Astrocyte of the hippocampus (primary cell): Measurements from ENCODE around the gene TLL2.

ENCODE experiments used
- DNase-seq: peaks from one replicate; pipeline ENCODE4 v3.0.0; 2011; ENCODE audit warnings: low read depth, low spot score

Gene TLL2

GRCh38 chr10:96507044-96507443, 6.7 kb downstream of the TLL2 start:
- DNase-seq = no peak

DNA sequence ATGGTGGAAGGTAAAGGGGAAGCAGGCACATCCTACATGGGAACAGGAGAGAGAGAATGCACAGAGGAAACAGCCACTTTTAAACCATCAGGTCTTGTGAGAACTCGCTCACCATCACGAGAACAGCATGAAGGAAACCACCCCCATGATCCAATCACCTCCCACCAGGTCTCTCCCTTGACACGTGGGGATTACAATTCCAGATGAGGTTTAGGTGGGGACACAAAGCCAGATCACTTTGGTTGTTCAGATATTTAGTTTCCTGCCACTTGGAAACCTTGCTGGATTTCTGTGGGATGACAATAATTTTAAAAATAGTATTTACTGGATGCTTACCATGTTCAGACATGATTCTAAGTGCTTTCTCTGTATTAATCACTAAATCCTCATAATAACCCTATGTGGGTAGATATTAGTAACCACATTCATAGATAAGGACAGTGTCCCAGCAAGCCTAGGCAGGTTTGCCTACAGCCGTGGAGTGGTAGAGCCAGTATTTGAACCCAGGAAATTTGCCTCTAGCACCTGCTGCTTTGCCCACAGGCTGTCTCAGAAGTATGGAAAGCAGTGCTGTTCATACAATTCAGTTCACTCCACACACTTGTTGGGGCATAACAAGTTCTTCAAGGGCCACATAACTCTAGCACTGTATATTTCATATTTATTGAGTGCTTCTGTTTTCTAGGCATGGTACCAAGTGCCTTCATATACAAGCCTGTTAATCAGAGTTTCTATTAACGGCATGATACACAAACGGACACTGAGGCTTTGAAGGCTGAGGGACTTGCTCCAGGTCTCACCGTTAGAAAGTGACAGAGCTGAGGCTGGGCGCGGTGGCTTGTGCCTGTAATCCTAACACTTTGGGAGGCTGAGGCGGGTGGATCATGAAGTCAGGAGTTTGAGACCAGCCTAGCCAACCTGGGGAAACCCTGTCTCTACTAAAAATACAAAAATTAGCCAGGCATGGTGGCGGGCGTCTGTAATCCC, 8.3 kb downstream of the TLL2 start:
- DNase-seq = no peak

- DNase-seq = no peak
These were observed 11.0 kb downstream of the TLL2 start for GRCh38 chr10:96502561-96503282.

DNA sequence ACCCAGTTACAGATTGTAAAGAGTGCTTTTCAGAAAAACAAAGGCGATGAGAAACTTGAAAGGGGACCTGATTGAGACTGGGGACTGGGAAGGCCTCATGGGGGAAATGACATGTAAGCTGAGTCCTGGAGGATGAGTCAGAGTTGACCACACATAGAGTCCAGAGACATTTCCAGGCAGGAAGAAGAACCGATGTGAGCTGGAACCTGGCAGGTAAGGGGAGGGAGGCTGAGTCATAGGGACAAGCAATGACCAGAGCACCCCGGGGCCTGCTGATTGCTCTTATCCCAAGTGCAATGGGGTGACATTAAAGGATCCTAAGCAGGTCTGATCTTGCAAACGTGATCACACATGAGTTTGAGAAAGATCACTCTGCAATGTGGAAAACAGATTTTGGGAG, 11.7 kb downstream of the TLL2 start:
- peak; percentile 24 for DNase-seq

DNA sequence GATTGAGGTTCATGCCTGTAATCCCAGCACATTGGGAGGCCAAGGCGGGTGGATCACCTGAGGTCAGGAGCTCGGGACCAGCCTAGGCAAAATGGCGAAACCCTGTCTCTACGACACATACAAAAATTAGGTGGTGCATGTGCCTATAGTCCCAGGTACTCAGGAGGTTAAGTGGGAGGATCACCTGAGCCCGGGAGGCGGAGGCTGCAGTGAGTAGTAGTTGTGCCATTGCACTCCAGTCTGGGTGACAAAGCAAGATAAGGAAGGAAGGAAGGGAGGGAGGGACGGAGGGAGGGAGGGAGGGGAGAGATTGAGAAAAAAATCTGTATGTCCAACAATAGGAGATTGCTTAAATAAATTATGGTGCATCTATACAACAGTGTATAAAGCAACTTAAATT, 13.2 kb downstream of the TLL2 start:
- no peak for DNase-seq

DNA sequence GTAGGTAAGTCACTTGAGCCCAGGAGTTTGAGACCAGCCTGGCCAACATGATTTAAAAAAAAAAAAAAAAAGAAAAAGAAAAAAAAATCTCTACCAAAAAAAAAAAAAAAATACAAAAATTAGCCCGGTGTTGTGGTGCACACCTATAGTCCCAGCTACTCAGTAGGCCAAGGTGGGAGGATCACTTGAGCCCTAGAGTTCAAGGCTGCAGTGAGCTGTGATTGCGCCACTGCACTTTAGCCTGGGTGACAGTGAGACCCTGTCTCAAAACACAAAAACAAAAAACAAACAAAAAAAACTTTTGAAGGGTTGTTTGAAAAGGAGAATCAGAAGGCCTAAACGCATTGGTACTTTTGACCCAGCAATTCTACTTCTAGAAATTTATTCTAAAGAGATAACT, 13.7 kb downstream of the TLL2 start:
- DNase-seq = no peak

- DNase-seq = no peak
These were observed 16.3 kb downstream of the TLL2 start for GRCh38 chr10:96497391-96497790.

- DNase-seq = peak; percentile 64
These were observed 17.3 kb downstream of the TLL2 start for GRCh38 chr10:96496281-96496925.

GRCh38 chr10:96495544-96495943, 18.2 kb downstream of the TLL2 start:
- no peak for DNase-seq

DNA sequence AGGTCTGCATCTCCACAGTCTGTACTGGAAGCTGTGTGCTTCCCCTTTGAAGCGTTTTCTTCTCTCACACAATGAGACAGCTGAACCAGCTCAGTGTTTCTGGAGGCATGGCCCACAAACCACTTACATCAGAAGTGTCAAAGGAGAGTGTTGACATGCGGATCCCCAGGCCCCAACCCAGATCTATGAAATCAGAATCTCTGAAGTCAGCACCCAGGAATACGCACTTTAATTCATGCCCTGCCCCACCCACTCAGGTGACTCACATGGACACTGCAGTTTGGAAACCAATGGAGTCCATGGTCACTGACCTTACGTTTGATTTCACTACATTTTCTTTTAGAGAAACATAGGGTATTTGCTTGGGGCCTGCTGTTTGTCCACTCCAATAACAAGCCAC, 19.0 kb downstream of the TLL2 start:
- no peak for DNase-seq

GRCh38 chr10:96493871-96494525, 19.7 kb downstream of the TLL2 start:
- no peak for DNase-seq

DNA sequence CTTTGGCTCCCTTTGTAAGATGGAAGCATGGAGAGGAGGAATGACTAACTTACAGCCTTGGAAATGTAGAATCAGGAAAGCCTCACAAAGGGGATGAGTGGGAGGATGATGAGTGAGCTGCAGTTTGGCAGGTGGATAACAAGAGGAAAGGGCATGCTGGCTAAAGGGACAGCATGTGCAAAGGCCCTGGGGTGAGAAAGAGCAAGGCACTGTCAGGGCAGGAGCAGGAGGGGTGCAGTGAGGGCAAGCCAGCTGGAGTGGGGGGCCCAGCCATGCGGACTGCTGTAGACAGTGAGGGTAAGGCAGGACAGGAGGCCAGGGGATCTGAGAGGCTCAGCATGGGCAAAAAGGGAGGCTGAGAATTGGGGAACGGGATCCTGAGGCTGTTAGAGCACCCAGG, 20.5 kb downstream of the TLL2 start:
- no peak for DNase-seq

- DNase-seq = no peak
These were observed 22.4 kb downstream of the TLL2 start for GRCh38 chr10:96491303-96491702.

- DNase-seq = peak; percentile 31
These were observed 25.4 kb downstream of the TLL2 start for GRCh38 chr10:96488161-96488935.

- no peak for DNase-seq
These were observed 30.7 kb downstream of the TLL2 start for GRCh38 chr10:96482815-96483588.

DNA sequence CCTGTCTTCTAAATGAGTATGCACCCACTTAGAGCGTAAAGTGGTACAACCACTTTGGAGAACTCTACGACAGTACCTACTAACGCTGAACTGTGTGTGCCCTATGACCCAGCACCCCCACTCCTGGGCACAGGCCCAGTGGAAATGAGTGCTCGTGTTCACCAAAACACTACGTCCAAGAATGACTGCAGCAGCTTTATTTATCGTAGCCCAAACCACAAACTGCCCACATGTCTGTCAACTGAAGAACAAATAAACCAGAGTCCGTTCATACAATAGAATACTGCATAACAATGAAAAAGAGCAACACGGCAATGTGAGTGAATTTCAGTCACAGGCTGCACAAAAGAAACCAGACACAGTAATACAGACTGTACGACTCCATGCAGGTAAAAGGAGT, 35.4 kb downstream of the TLL2 start:
- peak; percentile 83 for DNase-seq

DNA sequence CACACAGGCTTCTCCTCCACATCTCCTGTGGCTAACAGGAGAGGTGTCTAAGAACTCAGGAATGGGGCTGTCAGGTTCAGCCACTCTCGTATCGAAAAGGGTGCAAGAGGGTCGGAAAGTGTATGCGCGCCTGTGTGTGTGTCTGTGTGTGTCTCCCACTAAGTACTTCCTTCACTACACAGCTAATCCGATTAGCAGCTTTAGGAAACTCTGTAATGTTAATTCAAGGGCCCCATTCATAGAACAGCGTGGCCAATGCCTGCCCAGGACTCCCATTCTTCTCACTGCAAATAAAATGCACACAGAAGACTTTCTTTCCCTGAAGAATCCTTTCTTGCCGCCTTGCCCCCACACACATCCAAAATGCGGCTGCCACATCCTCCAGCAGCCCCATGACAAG, 39.9 kb downstream of the TLL2 start:
- no peak for DNase-seq

- DNase-seq = peak; percentile 64
These were observed 43.5 kb downstream of the TLL2 start for GRCh38 chr10:96470116-96470743.

DNA sequence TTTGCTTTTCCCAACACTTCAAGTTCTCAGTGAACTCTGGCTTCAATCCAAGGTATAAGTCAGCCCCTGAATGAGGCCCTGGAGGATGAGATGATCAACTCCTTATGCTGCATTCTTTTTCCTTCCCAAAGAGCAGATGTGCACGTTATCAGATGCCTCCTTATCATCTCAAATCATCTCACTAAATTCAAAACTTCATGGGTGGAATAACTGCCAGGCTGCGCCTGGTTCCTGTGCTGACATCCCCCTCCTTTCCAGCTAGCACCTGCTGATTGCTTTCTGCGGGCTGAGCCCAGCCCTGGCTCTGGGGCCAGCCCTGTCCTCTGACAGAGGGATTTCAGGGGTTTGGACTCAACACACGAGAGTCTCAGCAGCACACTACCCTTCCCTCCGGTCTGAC, 44.9 kb downstream of the TLL2 start:
- no peak for DNase-seq

DNA sequence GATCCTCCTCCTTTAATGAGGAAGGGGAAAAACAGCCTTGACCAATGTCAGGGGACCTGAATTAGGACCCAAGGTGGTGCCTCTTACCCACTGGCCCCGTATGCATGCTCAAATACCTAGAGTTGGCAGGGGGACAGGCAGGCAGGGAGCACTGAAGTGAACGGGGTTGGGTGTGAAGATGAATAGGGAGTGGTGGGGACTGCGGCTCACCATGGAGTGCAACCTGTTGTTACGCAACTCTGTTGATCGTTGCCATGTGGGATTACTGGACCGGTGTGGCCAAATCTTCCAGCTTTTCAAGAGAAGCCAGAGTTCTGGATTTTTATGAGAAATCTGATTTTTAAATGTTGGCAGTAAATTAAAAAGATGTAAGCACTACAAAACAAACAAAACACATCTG, 48.1 kb downstream of the TLL2 start:
- DNase-seq = no peak
